Measurements from ENCODE around the gene TRIB2.

The TRIB2 gene

DNA sequence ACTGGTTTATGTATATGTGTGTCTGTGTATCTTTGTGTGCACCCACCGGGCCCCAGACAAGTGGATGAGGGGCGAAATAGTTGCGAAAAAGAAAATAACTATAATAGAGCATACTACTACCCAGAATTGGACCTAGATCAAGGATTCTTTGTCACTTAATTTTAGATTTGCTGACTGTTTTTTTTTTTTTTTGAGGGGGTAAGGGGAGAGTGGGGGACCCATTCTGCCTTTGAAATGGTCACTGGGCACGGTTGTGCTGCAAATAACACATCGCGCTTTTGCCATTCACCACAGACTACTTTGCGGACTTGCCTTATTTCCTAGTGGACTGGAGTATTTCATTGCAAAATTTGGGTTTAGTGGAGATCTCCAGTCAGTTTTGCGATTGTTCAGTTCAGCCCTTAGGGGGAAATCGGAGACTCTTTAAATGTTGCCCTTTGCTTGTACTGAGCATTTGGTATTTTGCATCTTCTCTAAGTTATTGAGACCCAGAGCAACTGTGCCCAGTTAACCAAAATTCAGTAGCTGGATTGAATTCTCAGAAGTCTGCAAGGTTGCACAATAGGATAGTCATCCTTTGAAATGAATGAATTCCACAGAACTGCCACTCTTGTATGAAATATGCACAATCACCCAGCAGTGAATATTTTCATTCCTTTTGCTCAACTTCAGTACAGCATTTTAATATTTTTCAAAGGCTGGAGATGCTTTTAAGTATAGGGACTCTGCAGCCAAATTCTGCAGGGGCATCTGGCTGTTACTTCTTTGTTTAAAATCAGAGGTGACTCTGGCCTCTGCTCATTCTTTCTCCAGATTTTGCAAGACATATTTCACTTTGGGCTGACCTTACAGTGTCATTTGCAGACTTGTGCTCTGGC, 2.9 kb downstream of the TRIB2 start:
- peaks cover 0 to 34% (median 30%) of the 10 kb centered on the region in 4 experiments for H3K4me1 ChIP-seq (ENCODE audit: control extremely low read depth in 1 of 4, control insufficient read depth in 4 of 4, insufficient read depth in 4 of 4, low read length in 3 of 4)
- ChIA-PET POLR2A (no interaction called here), CTCF (interaction anchor here (0.8 to 1.3 kb wide), 3 partner anchors 212 to 287 kb away, joined by 3 to 6 read pairs (median 4); no protein-coding TSS in a partner anchor)
- H3K4me3 ChIP-seq (ENCODE audit: control insufficient read depth in 1 of 7, extremely low read depth in 1 of 7, insufficient read depth in 4 of 7, low read depth in 2 of 7, low read length in 6 of 7) = peak overlapping the region in 4 of 7 experiments; percentile 16 to 79 (median 50)
- H3K9me3 ChIP-seq (ENCODE audit: control extremely low read depth in 1 of 5, control insufficient read depth in 4 of 5, insufficient read depth in 2 of 5, low read depth in 1 of 5, low read length in 4 of 5) = peaks cover 0 to 2% (median 0%) of the 10 kb centered on the region in 5 experiments
- WGBS (ENCODE audit: insufficient coverage) = 74% methylated on average over 6 of the region's 9 CpGs
- peak overlapping the region in 1 of 2 experiments; percentile 70 for H3K27ac ChIP-seq (ENCODE audit: insufficient read depth in 1 of 2, low read depth in 1 of 2, low read length in 2 of 2, poor library complexity in 1 of 2, severe bottlenecking in 2 of 2)
- no peak for DNase-seq
- H3K27me3 ChIP-seq (replicated peaks in 2 of 5; ENCODE audit: control insufficient read depth in 4 of 5, insufficient read depth in 5 of 5, low read length in 4 of 5) = peaks cover 0 to 85% (median 37%) of the 10 kb centered on the region in 5 experiments
- H3K36me3 ChIP-seq (ENCODE audit: control insufficient read depth in 4 of 4, insufficient read depth in 4 of 4, low read length in 3 of 4) = no peaks in the 10 kb centered on the region

DNA sequence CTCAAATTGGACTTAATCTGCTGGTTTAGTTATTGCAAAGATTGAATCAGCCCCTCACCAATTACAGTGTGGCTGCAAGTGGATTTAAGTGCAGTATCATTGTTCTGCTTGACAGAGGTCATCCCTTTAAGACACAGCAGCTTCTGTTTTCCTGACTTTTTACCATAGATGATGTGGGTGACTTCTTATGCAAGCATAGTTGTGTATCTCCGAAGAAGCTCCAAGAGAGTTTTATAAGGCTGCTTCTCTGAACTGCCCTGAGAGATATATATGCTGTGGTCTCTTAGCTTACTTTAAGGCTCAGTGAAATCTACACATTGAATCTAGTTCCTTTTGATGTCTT, 3.5 kb downstream of the TRIB2 start:
- Histone ChIP-seq H3K4me3 (ENCODE audit: control insufficient read depth in 1 of 7, extremely low read depth in 1 of 7, insufficient read depth in 4 of 7, low read depth in 2 of 7, low read length in 6 of 7) (no peak overlapping the region), H3K27ac (ENCODE audit: insufficient read depth in 1 of 2, low read depth in 1 of 2, low read length in 2 of 2, poor library complexity in 1 of 2, severe bottlenecking in 2 of 2) (no peak overlapping the region), H3K4me1 (ENCODE audit: control extremely low read depth in 1 of 4, control insufficient read depth in 4 of 4, insufficient read depth in 4 of 4, low read length in 3 of 4) (peaks cover 0 to 34% (median 30%) of the 10 kb centered on the region in 4 experiments)

DNA sequence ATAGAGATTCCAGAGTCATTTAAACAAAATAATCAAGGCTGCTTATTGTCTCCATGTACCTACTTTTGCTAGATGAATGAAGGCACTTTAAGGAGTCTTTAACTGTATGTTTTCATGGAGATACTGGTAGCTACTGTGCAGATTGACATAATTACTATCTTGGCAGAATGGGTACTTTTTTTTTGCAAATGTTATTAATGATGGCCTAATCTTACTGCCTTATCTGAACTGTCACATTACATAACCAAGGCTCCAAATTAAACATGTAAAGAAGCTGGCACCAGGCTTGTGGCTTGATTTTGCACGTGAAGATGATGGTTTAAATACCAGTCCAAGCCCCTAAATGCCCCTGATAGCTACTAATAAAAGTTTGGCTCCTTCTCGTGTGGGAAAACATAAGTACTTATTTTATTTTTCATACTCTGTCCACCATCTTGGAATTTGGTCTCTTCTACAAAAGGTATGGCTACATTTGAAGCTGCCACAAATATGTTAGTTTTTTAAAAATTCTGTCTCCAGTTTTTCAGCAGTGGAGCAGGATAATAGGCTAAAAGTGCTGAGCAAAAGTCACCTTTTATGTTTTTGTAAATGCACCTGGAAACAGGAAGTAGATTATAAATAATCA, 4.1 kb downstream of the TRIB2 start:
- ChIA-PET POLR2A (no interaction called here), CTCF (interaction anchor here (0.8 to 1.3 kb wide), 6 partner anchors 10 to 286 kb away, joined by 3 to 6 read pairs (median 4); no protein-coding TSS in a partner anchor)
- Histone ChIP-seq H3K9me3 (ENCODE audit: control extremely low read depth in 1 of 5, control insufficient read depth in 4 of 5, insufficient read depth in 2 of 5, low read depth in 1 of 5, low read length in 4 of 5) (peaks cover 0 to 2% (median 0%) of the 10 kb centered on the region in 5 experiments), H3K4me1 (ENCODE audit: control extremely low read depth in 1 of 4, control insufficient read depth in 4 of 4, insufficient read depth in 4 of 4, low read length in 3 of 4) (peaks cover 0 to 35% (median 31%) of the 10 kb centered on the region in 4 experiments), H3K27ac (ENCODE audit: insufficient read depth in 1 of 2, low read depth in 1 of 2, low read length in 2 of 2, poor library complexity in 1 of 2, severe bottlenecking in 2 of 2) (no peak overlapping the region), H3K36me3 (ENCODE audit: control insufficient read depth in 4 of 4, insufficient read depth in 4 of 4, low read length in 3 of 4) (no peaks in the 10 kb centered on the region), H3K27me3 (replicated peaks in 2 of 5; ENCODE audit: control insufficient read depth in 4 of 5, insufficient read depth in 5 of 5, low read length in 4 of 5) (peaks cover 0 to 73% (median 31%) of the 10 kb centered on the region in 5 experiments), H3K4me3 (ENCODE audit: control insufficient read depth in 1 of 7, extremely low read depth in 1 of 7, insufficient read depth in 4 of 7, low read depth in 2 of 7, low read length in 6 of 7) (peak overlapping the region in 1 of 7 experiments; percentile 6)
- no peak for DNase-seq
- no CpG with 5 or more reads among the region's 2 CpGs for WGBS (ENCODE audit: insufficient coverage)

More for the DNA sequence above, 3.5 kb downstream of the TRIB2 start:
- no peak for DNase-seq
- ChIA-PET POLR2A (no interaction called here), CTCF (interaction anchor here (0.8 to 1.3 kb wide), 4 partner anchors 9 to 287 kb away, joined by 3 to 6 read pairs (median 4); no protein-coding TSS in a partner anchor)
- Histone ChIP-seq H3K27me3 (replicated peaks in 2 of 5; ENCODE audit: control insufficient read depth in 4 of 5, insufficient read depth in 5 of 5, low read length in 4 of 5) (peaks cover 0 to 79% (median 33%) of the 10 kb centered on the region in 5 experiments), H3K9me3 (ENCODE audit: control extremely low read depth in 1 of 5, control insufficient read depth in 4 of 5, insufficient read depth in 2 of 5, low read depth in 1 of 5, low read length in 4 of 5) (peaks cover 0 to 2% (median 0%) of the 10 kb centered on the region in 5 experiments), H3K36me3 (ENCODE audit: control insufficient read depth in 4 of 4, insufficient read depth in 4 of 4, low read length in 3 of 4) (no peaks in the 10 kb centered on the region)
- 80% methylated on average over 1 of the region's 1 CpG for WGBS (ENCODE audit: insufficient coverage)

DNA sequence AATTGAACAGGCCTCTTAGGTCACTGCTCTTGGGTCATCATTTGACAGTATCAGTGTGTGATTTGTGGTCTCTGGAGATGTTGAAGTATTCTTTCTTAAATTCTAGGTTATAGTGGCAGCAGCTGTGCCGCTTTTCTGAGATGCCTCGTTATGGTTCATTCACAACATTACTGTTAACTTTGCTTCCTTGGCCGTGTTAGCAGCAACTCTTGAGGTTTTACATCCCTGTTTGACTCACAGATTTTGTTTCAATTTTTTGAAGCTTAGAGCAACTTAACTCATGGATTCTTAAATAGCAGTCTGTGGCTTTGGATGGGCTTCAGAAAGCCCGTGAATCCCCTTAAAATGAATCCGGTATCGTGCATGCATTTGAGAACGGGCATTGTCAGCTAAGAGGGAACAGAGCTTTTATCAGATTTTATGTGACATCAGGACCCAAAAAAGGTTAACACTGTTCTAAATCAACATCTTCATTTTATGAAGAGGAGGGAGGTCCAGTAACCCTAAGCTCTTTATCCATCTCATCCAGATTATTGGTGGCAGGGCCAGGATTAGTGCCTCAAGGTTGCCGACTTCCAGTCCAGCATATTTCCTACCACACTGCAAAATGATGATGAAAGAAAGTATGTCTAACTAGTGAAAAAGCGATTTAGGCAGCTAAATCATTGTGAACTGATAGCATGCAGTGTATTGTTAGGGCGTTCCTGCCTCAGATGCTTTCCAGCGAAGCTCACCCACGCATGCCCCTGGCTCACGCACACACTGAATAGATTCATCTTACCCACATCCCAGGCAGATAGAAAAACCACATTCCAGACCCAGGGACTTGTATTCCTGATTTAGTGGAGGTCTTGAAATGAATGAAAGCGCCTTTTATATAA, 5.1 kb downstream of the TRIB2 start:
- POLR2A ChIA-PET = no interaction called here
- Histone ChIP-seq H3K36me3 (ENCODE audit: control insufficient read depth in 4 of 4, insufficient read depth in 4 of 4, low read length in 3 of 4) (no peaks in the 10 kb centered on the region), H3K27ac (ENCODE audit: insufficient read depth in 1 of 2, low read depth in 1 of 2, low read length in 2 of 2, poor library complexity in 1 of 2, severe bottlenecking in 2 of 2) (no peak overlapping the region), H3K9me3 (ENCODE audit: control extremely low read depth in 1 of 5, control insufficient read depth in 4 of 5, insufficient read depth in 2 of 5, low read depth in 1 of 5, low read length in 4 of 5) (peaks cover 0 to 2% (median 0%) of the 10 kb centered on the region in 5 experiments), H3K4me3 (ENCODE audit: control insufficient read depth in 1 of 7, extremely low read depth in 1 of 7, insufficient read depth in 4 of 7, low read depth in 2 of 7, low read length in 6 of 7) (no peak overlapping the region), H3K4me1 (ENCODE audit: control extremely low read depth in 1 of 4, control insufficient read depth in 4 of 4, insufficient read depth in 4 of 4, low read length in 3 of 4) (peaks cover 0 to 32% (median 26%) of the 10 kb centered on the region in 4 experiments), H3K27me3 (replicated peaks in 2 of 5; ENCODE audit: control insufficient read depth in 4 of 5, insufficient read depth in 5 of 5, low read length in 4 of 5) (peaks cover 0 to 69% (median 31%) of the 10 kb centered on the region in 5 experiments)
- 91% methylated on average over 7 of the region's 14 CpGs for WGBS (ENCODE audit: insufficient coverage)
- CTCF ChIA-PET = interaction anchor here (0.6 to 1.5 kb wide), 5 partner anchors 11 to 286 kb away, joined by 3 to 6 read pairs (median 3); no protein-coding TSS in a partner anchor
- DNase-seq = no peak

DNA sequence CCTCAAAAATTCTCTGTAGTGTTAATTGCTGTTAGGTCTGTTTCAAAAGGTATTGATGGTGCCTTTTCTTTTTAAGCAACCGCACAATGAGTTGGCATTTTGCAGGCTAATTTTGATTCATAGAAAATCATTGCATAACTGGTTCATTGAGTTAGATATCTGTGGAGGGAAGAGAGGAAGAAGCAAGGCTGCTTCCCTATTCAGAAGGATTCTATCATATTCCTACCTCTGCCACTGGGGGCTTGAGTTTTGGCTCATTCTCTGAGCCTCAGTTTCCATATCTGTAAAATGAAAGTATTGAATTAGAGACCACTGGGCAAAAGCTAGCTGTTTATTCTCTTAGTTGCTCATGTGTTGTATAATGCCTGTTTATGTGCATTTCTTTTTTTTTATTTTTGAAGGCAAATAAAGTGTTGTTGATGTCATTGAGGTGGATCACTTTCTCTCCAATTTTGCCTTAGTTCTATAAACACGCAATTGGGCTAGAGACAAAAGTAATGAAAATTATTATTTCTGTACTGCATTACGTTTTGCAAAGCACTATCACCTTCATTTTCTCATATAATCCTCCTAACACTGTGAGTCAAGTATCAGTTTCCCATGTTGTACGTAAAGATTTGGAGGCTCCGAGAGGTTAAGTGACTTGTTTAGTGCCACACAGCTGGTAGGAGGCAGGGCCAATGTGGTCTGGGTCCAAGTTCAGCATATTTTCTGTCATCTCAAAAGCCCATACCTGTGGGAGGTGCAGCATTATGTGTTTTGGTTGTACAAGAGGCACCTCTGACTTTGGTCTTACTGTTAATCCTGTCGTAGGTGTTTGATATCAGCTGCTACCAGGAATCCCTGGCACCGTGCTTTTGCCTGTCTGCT, 5.9 kb downstream of the TRIB2 start:
- 87% methylated on average over 5 of the region's 7 CpGs for WGBS (ENCODE audit: insufficient coverage)
- POLR2A ChIA-PET = no interaction called here
- CTCF ChIA-PET = interaction anchor here (0.6 to 1.5 kb wide), 4 partner anchors 208 to 285 kb away, joined by 3 to 4 read pairs (median 3); no protein-coding TSS in a partner anchor
- H3K4me1 ChIP-seq (ENCODE audit: control extremely low read depth in 1 of 4, control insufficient read depth in 4 of 4, insufficient read depth in 4 of 4, low read length in 3 of 4) = peaks cover 0 to 25% (median 18%) of the 10 kb centered on the region in 4 experiments
- DNase-seq = peak in 2 of 3 donors; percentile 57
- no peaks in the 10 kb centered on the region for H3K36me3 ChIP-seq (ENCODE audit: control insufficient read depth in 4 of 4, insufficient read depth in 4 of 4, low read length in 3 of 4)
- H3K4me3 ChIP-seq (ENCODE audit: control insufficient read depth in 1 of 7, extremely low read depth in 1 of 7, insufficient read depth in 4 of 7, low read depth in 2 of 7, low read length in 6 of 7) = no peak overlapping the region
- no peak overlapping the region for H3K27ac ChIP-seq (ENCODE audit: insufficient read depth in 1 of 2, low read depth in 1 of 2, low read length in 2 of 2, poor library complexity in 1 of 2, severe bottlenecking in 2 of 2)
- peaks cover 0 to 2% (median 0%) of the 10 kb centered on the region in 5 experiments for H3K9me3 ChIP-seq (ENCODE audit: control extremely low read depth in 1 of 5, control insufficient read depth in 4 of 5, insufficient read depth in 2 of 5, low read depth in 1 of 5, low read length in 4 of 5)
- peaks cover 0 to 67% (median 31%) of the 10 kb centered on the region in 5 experiments for H3K27me3 ChIP-seq (replicated peaks in 2 of 5; ENCODE audit: control insufficient read depth in 4 of 5, insufficient read depth in 5 of 5, low read length in 4 of 5)
